Pancreas (tissue), 10 donors: Measurements from ENCODE around the gene TBC1D14. TPM values are rescaled to one million over a fixed set of nuclear protein-coding genes. Genes with fewer than 3 reads are reported as not detected.

Source experiments
- ATAC-seq, 4 donors: fragments of 200-7000 bp; cut with Tn5 transposase; one replicate each; pipeline versions ENCODE4 v1.8.0 to v1.9.1; 2020; ENCODE audit warnings: mild to moderate bottlenecking in 4 of 4, moderate library complexity in 4 of 4
- DNase-seq, 6 donors: peaks; one replicate each; pipeline ENCODE4 v3.0.0-alpha.2; 2020
- FAIRE-seq: peaks from 2 replicates; lab custom pipeline; 2012; peaks lifted over from hg19 to GRCh38; lab: Jason Lieb, UNC
- H3K27ac ChIP-seq, 4 donors: fragments of 200-600 bp; sonication (generic); 1 replicate in 3 of 4; 2 replicates in 1 of 4; pipeline versions ENCODE4 v1.5.0 to v1.8.0; 2020
- H3K27me3 ChIP-seq, 4 donors: fragments of 200-600 bp; one replicate each; pipeline ENCODE4 v1.8.0; 2021
- H3K36me3 ChIP-seq, 3 donors: fragments of 200-600 bp; sonication (generic) in 1 of 3; one replicate each; pipeline versions ENCODE4 v1.5.0 to v1.8.0; 2020 to 2021
- H3K4me1 ChIP-seq, 3 donors: fragments of 200-600 bp; one replicate each; pipeline ENCODE4 v1.8.0; 2021
- H3K4me3 ChIP-seq, 4 donors: fragments of 200-600 bp; sonication (generic) in 2 of 4; one replicate each; pipeline versions ENCODE4 v1.5.0 to v1.8.0; 2020 to 2021
- H3K9me3 ChIP-seq, 4 donors: fragments of 200-600 bp; one replicate each; pipeline ENCODE4 v1.8.0; 2021
- CTCF ChIP-seq, 4 donors: fragments of 200-600 bp; sonication (generic) in 3 of 4; IDR thresholded peaks; one replicate each; pipeline versions ENCODE4 v1.5.0 to v1.8.0; 2021; ENCODE audit warnings: antibody characterized with exemption in 4 of 4
- WGBS, 2 donors: extraction: QIAGEN DNeasy Blood & Tissue Kit; methylation state at CpG; one replicate each; pipeline ENCODE4 v1.1.7; 2013; 5-methylcytosine and 5-hydroxymethylcytosine counted together
- intact Hi-C, 3 donors: fragments of 100-400 bp; cut with DNase I; formaldehyde crosslinking; loops; one replicate each; pipeline versions ENCODE4 v1.11.1 to v1.14.2; 2022
- polyA plus RNA-seq, 2 donors: library from polyadenylated mRNA; stranded (reverse); fragments of 200-250 nt; gene quantifications; one replicate each; pipeline ENCODE4 v1.2.3, GENCODE V29; 2013
- total RNA-seq, 6 donors: library from RNA; stranded (reverse); fragmentation: NEBNext Ultra II Directional in 4 of 6; extraction: Animal tissue kit (Norgen Biotek cat#: 25700) in 4 of 6; gene quantifications; one replicate each; pipeline versions ENCODE4 v1.2.1 to v1.2.4, GENCODE V29; 2021 to 2023
- donor health status: healthy with polysubstance abuse.
- donor health status: DM: no; HTN: no; CAD: no; lungs with moderate emphysema.
- donor health status: DM: no; HTN: no; CAD: no.
- donor health status: control.
- donor health status: control.
- donor health status: Bipolar disorder and iron deficiency.
- donor health status: DM: yes; HTN: yes; CAD: no.
- donor health status: DM: no; HTN: no; CAD: no.
- donor health status: DM: no; HTN: no; CAD: no.
- donor health status: DM: yes; HTN: yes; CAD: no.

The TBC1D14 gene
- total and polyA plus RNA-seq, 8 donors: 8.9 to 23.9 (median 14.8) TPM

GRCh38 chr4:7041801-7042502, 132.3 kb downstream of the TBC1D14 start:
- ATAC-seq: no peak
- H3K27me3 ChIP-seq: no peaks in the 10 kb centered on the region
- H3K27ac ChIP-seq: peak overlapping the region in 3 of 4 donors; percentile 69 to 72 (median 71)
- no peak for TF ChIP-seq CTCF (IDR thresholded peaks at IDR 0.05)
- intact Hi-C loops: no loop called here
- peak in 2 of 6 donors; percentile 50 to 66 for DNase-seq
- no peak for FAIRE-seq
- no peaks in the 10 kb centered on the region for H3K9me3 ChIP-seq
- peak overlapping the region; percentile 61 to 95 (median 84) for H3K4me3 ChIP-seq
- H3K36me3 ChIP-seq: no peaks in the 10 kb centered on the region
- 24 to 31% methylated on average over 42 of the region's 42 CpGs for WGBS, 2 donors
- peaks cover 15 to 30% (median 25%) of the 10 kb centered on the region in 3 donors for H3K4me1 ChIP-seq

- no peak for FAIRE-seq
- H3K4me1 ChIP-seq: peaks cover 15 to 30% (median 25%) of the 10 kb centered on the region in 3 donors
- peak overlapping the region; percentile 61 to 98 (median 94) for H3K4me3 ChIP-seq
- peak in 3 of 4 donors; percentile 8 to 30 (median 24) for TF ChIP-seq CTCF (IDR thresholded peaks at IDR 0.05)
- no peaks in the 10 kb centered on the region for H3K9me3 ChIP-seq
- H3K27me3 ChIP-seq: no peaks in the 10 kb centered on the region
- intact Hi-C loops: no loop called here
- peak overlapping the region; percentile 69 to 73 (median 72) for H3K27ac ChIP-seq
- WGBS, 2 donors: 0 to 1% methylated on average over 63 to 90 of the region's 90 CpGs
- peak; percentile 87 to 96 (median 91) for ATAC-seq
- no peaks in the 10 kb centered on the region for H3K36me3 ChIP-seq
- peak; percentile 96 to 99 (median 98) for DNase-seq
Observed at GRCh38 chr4:7042503-7043283, 133.1 kb downstream of the TBC1D14 start.

DNA sequence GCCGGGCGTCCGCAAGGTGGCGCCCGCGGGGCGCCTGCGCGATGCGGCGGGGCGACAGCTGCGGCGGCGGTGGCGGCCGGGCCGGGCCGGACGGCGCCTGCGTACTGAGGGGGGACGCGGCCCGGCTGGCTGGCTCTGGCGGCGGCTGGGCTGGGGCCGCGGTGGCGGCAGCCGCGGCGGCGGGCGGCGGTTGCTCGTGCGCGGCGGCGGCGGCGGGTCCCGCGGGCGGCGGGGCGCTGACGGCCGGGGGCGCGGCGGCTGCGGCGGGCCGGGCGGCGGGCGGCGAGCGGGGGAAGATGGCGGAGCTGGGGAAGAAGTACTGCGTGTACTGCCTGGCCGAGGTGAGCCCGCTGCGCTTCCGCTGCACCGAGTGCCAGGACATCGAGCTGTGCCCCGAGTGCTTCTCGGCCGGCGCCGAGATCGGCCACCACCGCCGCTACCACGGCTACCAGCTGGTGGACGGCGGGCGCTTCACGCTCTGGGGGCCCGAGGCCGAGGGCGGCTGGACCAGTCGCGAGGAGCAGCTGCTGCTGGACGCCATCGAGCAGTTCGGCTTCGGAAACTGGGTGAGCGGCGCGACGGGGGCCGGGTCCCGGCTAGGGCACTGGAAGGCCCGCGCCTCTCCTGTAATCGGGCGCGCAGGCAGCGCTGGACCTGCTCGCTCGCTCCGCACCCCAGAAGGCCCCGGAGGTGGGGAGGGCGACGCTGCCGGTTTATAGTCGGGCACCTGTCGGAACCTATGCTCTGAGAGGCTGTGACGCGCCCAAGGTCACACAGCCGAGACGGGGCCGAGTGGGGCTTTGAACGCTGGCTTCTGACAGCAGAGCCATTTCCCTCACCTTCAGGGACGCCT, 133.9 kb downstream of the TBC1D14 start, which contains the start of gene TADA2B:
TSS of gene TADA2B (plus strand) at position 89 of the 853 bp plus-strand sequence. CDS start at position 297, 208 bp downstream.
- peak; percentile 25 to 33 (median 26) for ATAC-seq
- peak within 1 kb of the TSS; percentile 85 to 93 (median 90) for H3K27ac ChIP-seq
- no peaks in the 10 kb centered on the region for H3K27me3 ChIP-seq
- FAIRE-seq: no peak
- no peak for TF ChIP-seq CTCF (IDR thresholded peaks at IDR 0.05)
- intact Hi-C loops: no loop called here
- peaks cover 15 to 30% (median 25%) of the 10 kb centered on the region in 3 donors for H3K4me1 ChIP-seq
- no peaks in the 10 kb centered on the region for H3K36me3 ChIP-seq
- no peaks in the 10 kb centered on the region for H3K9me3 ChIP-seq
- peak; percentile 61 to 90 (median 72) for DNase-seq
- H3K4me3 ChIP-seq: peak within 1 kb of the TSS; percentile 93 to 98 (median 96)
- WGBS, 2 donors: 0 to 1% methylated on average over 60 to 119 of the region's 119 CpGs

GRCh38 chr4:7044137-7044930, 134.7 kb downstream of the TBC1D14 start:
- no peak for FAIRE-seq
- peak overlapping the region; percentile 85 to 98 (median 95) for H3K4me3 ChIP-seq
- peak in 2 of 4 donors; percentile 7 to 11 for ATAC-seq
- 3 to 7% methylated on average over 29 of the region's 29 CpGs for WGBS, 2 donors
- TF ChIP-seq CTCF (IDR thresholded peaks at IDR 0.05): no peak
- H3K36me3 ChIP-seq: no peaks in the 10 kb centered on the region
- H3K27ac ChIP-seq: peak overlapping the region; percentile 85 to 93 (median 90)
- intact Hi-C loops: no loop called here
- H3K9me3 ChIP-seq: no peaks in the 10 kb centered on the region
- no peaks in the 10 kb centered on the region for H3K27me3 ChIP-seq
- DNase-seq: no peak
- H3K4me1 ChIP-seq: peaks cover 19 to 32% (median 26%) of the 10 kb centered on the region in 3 donors
